Kidney tubule cell (primary cell): Measurements from ENCODE around the gene ILKAP.
A peak's percentile ranks its signal among the peaks of the same experiment; 100 is the strongest.

ENCODE experiments used
- DNase-seq: peaks from one replicate; pipeline ENCODE4 v3.0.0-alpha.2; 2018; ENCODE audit warnings: low spot score

ILKAP gene

GRCh38 chr2:238236571-238236970 is 33.1 kb upstream of the ILKAP start:
- DNase-seq, result no peak

GRCh38 chr2:238235856-238236255 is 32.4 kb upstream of the ILKAP start:
- no peak for DNase-seq

- DNase-seq, result peak; percentile 17
Observed at GRCh38 chr2:238235331-238235732, 31.8 kb upstream of the ILKAP start.

- no peak for DNase-seq
Observed at GRCh38 chr2:238233625-238234024, 30.1 kb upstream of the ILKAP start.

- no peak for DNase-seq
Observed at GRCh38 chr2:238231809-238232208, 28.3 kb upstream of the ILKAP start.

GRCh38 chr2:238231251-238231793 is 27.8 kb upstream of the ILKAP start:
- peak; percentile 63 for DNase-seq

GRCh38 chr2:238230699-238231098 is 27.2 kb upstream of the ILKAP start:
- no peak for DNase-seq

- DNase-seq, result no peak
Observed at GRCh38 chr2:238228700-238229099, 25.2 kb upstream of the ILKAP start.

- DNase-seq, result no peak
Observed at GRCh38 chr2:238227587-238228032, 24.1 kb upstream of the ILKAP start.

GRCh38 chr2:238226698-238227586 is 23.4 kb upstream of the ILKAP start:
- no peak for DNase-seq

- DNase-seq, result no peak
Observed at GRCh38 chr2:238225911-238226697, 22.6 kb upstream of the ILKAP start.

GRCh38 chr2:238225121-238225520 is 21.6 kb upstream of the ILKAP start:
- DNase-seq, result no peak

GRCh38 chr2:238224356-238225035 is 21.0 kb upstream of the ILKAP start:
- no peak for DNase-seq

- peak; percentile 19 for DNase-seq
Observed at GRCh38 chr2:238220892-238221521, 17.5 kb upstream of the ILKAP start.

GRCh38 chr2:238220274-238220891 is 16.9 kb upstream of the ILKAP start:
- DNase-seq, result no peak

- no peak for DNase-seq
Observed at GRCh38 chr2:238216651-238217184, 13.2 kb upstream of the ILKAP start.

GRCh38 chr2:238207006-238207405 is 3.5 kb upstream of the ILKAP start:
- no peak for DNase-seq

- DNase-seq, result no peak
Observed at GRCh38 chr2:238203973-238204683, 633 bp upstream of the ILKAP start.

GRCh38 chr2:238202326-238203093 is 985 bp downstream of the ILKAP start:
- DNase-seq, result peak; percentile 17

GRCh38 chr2:238190445-238190844 is 13.1 kb downstream of the ILKAP start:
- DNase-seq, result no peak
